NT2/D1 (cell line): ENCODE results near the gene KDM6A.

ENCODE experiments used
- DNase-seq: peaks from one replicate; pipeline ENCODE4 v3.0.0-alpha.2; 2011; ENCODE audit warnings: low read depth, low spot score
- H3K27me3 ChIP-seq: 2 replicates; pipeline ENCODE4 v1.6.0; 2011; ENCODE audit warnings: mild to moderate bottlenecking; ENCODE audit not compliant: insufficient read length, insufficient read depth
- H3K36me3 ChIP-seq: 2 replicates; pipeline ENCODE4 v1.6.1; 2011; ENCODE audit warnings: mild to moderate bottlenecking, low read length, mixed read lengths; ENCODE audit not compliant: insufficient read depth, insufficient read length
- H3K4me1 ChIP-seq: 2 replicates; pipeline ENCODE4 v1.5.1; 2011; ENCODE audit not compliant: insufficient read depth, insufficient read length
- H3K4me3 ChIP-seq: 2 replicates; pipeline ENCODE4 v1.5.1; 2011; ENCODE audit warnings: low read depth; ENCODE audit not compliant: insufficient read length
- H3K9ac ChIP-seq: 2 replicates; pipeline ENCODE4 v1.6.0; 2011; ENCODE audit warnings: low read depth; ENCODE audit not compliant: insufficient read length
- H3K9me3 ChIP-seq: 2 replicates; pipeline ENCODE4 v1.5.1; 2011; ENCODE audit warnings: mild to moderate bottlenecking, low read length; ENCODE audit not compliant: insufficient read depth
- SUZ12 ChIP-seq: IDR thresholded peaks from 2 replicates; pipeline ENCODE4 v1.6.1; 2011; ENCODE audit not compliant: insufficient read length, insufficient read depth; ENCODE audit errors: extremely low read depth
- YY1 ChIP-seq: IDR thresholded peaks from 2 replicates; pipeline ENCODE4 v1.6.1; 2011; ENCODE audit not compliant: insufficient read length, insufficient read depth
- ZNF274 ChIP-seq: IDR thresholded peaks from 2 replicates; pipeline ENCODE4 v1.6.1; 2011; ENCODE audit warnings: mild to moderate bottlenecking, low read depth, low read length

Gene KDM6A

GRCh38 chrX:45001048-45001447 is 128.1 kb downstream of the KDM6A start:
- Histone ChIP-seq H3K4me3 (no peak overlapping the region), H3K9me3 (peaks cover 1% of the 10 kb centered on the region; the same call in 1 of the 2 replicates), H3K36me3 (peaks cover 4% of the 10 kb centered on the region), H3K9ac (no peak overlapping the region), H3K4me1 (peaks cover 2% of the 10 kb centered on the region), H3K27me3 (no peaks in the 10 kb centered on the region)
- no peak for DNase-seq
- TF ChIP-seq ZNF274 (no peak), SUZ12 (no peak), YY1 (no peak)

GRCh38 chrX:45003085-45003484 is 130.1 kb downstream of the KDM6A start:
- Histone ChIP-seq H3K27me3 (no peaks in the 10 kb centered on the region), H3K4me3 (no peak overlapping the region), H3K9me3 (peaks cover 6% of the 10 kb centered on the region; the same call in 1 of the 2 replicates), H3K4me1 (no peaks in the 10 kb centered on the region), H3K36me3 (peaks cover 7% of the 10 kb centered on the region), H3K9ac (no peak overlapping the region)
- no peak for TF ChIP-seq SUZ12
- no peak for TF ChIP-seq YY1
- TF ChIP-seq ZNF274 = no peak
- DNase-seq = no peak

GRCh38 chrX:45006002-45006800 is 133.2 kb downstream of the KDM6A start:
- peaks cover 6% of the 10 kb centered on the region; the same call in 1 of the 2 replicates for H3K9me3 ChIP-seq
- DNase-seq = no peak
- TF ChIP-seq YY1 (no peak), SUZ12 (no peak), ZNF274 (no peak)
- H3K27me3 ChIP-seq = no peaks in the 10 kb centered on the region
- peaks cover 7% of the 10 kb centered on the region for H3K36me3 ChIP-seq
- no peak overlapping the region for H3K9ac ChIP-seq
- H3K4me3 ChIP-seq = no peak overlapping the region
- H3K4me1 ChIP-seq = no peaks in the 10 kb centered on the region

GRCh38 chrX:45007598-45007997 is 134.6 kb downstream of the KDM6A start:
- peaks cover 7% of the 10 kb centered on the region for H3K36me3 ChIP-seq
- no peak overlapping the region for H3K9ac ChIP-seq
- H3K27me3 ChIP-seq = no peaks in the 10 kb centered on the region
- no peak for DNase-seq
- no peaks in the 10 kb centered on the region for H3K4me1 ChIP-seq
- H3K9me3 ChIP-seq = peaks cover 6% of the 10 kb centered on the region; the same call in 1 of the 2 replicates
- TF ChIP-seq ZNF274 (no peak), SUZ12 (no peak), YY1 (no peak)
- no peak overlapping the region for H3K4me3 ChIP-seq

GRCh38 chrX:45009371-45010000 is 136.5 kb downstream of the KDM6A start:
- H3K9ac ChIP-seq = no peak overlapping the region
- no peaks in the 10 kb centered on the region for H3K4me1 ChIP-seq

GRCh38 chrX:45011131-45011530 is 138.1 kb downstream of the KDM6A start:
- Histone ChIP-seq H3K9me3 (peaks cover 4% of the 10 kb centered on the region; the same call in 1 of the 2 replicates), H3K9ac (no peak overlapping the region), H3K27me3 (no peaks in the 10 kb centered on the region), H3K36me3 (peaks cover 11% of the 10 kb centered on the region), H3K4me3 (no peak overlapping the region), H3K4me1 (no peaks in the 10 kb centered on the region)
- DNase-seq = no peak
- TF ChIP-seq YY1 (no peak), SUZ12 (no peak), ZNF274 (no peak)

More at GRCh38 chrX:45009371-45010000, 136.5 kb downstream of the KDM6A start:
- TF ChIP-seq SUZ12 = no peak
- no peak for TF ChIP-seq ZNF274
- TF ChIP-seq YY1 = no peak
- H3K36me3 ChIP-seq = peaks cover 10% of the 10 kb centered on the region
- no peak for DNase-seq
- H3K4me3 ChIP-seq = no peak overlapping the region
- H3K27me3 ChIP-seq = no peaks in the 10 kb centered on the region
- H3K9me3 ChIP-seq = peaks cover 6% of the 10 kb centered on the region; the same call in 1 of the 2 replicates

- Histone ChIP-seq H3K9me3 (no peaks in the 10 kb centered on the region), H3K4me3 (no peak overlapping the region), H3K27me3 (no peaks in the 10 kb centered on the region), H3K4me1 (no peaks in the 10 kb centered on the region), H3K9ac (no peak overlapping the region), H3K36me3 (peaks cover 11% of the 10 kb centered on the region)
- TF ChIP-seq SUZ12 (no peak), YY1 (no peak), ZNF274 (no peak)
- no peak for DNase-seq
These were observed 138.6 kb downstream of the KDM6A start for GRCh38 chrX:45011597-45011996.
